ENCODE measurements around the gene DNAH17. TPM values are rescaled to one million over a fixed set of nuclear protein-coding genes. Genes with fewer than 3 reads are reported as not detected.

Gene DNAH17
- total RNA-seq, 2 donors from 2014 or later = 0.76 to 1.0 TPM

GRCh38 chr17:78375401-78376151 lies 201.6 kb downstream of the DNAH17 start:
- Mint-ChIP-seq H3K9me3 (no peaks in the 10 kb centered on the region), H3K36me3 (ENCODE audit: insufficient read depth in 2 of 2) (peaks cover 0 to 7% of the 10 kb centered on the region in 2 donors), H3K4me3 (no peak overlapping the region), H3K27ac (no peak overlapping the region), H3K4me1 (ENCODE audit: low read depth) (peaks cover 39% of the 10 kb centered on the region), H3K27me3 (ENCODE audit: low read depth) (no peaks in the 10 kb centered on the region)
- DNase-seq = no peak
- no peak for ATAC-seq (replicated peaks in 1 of 2)

DNA sequence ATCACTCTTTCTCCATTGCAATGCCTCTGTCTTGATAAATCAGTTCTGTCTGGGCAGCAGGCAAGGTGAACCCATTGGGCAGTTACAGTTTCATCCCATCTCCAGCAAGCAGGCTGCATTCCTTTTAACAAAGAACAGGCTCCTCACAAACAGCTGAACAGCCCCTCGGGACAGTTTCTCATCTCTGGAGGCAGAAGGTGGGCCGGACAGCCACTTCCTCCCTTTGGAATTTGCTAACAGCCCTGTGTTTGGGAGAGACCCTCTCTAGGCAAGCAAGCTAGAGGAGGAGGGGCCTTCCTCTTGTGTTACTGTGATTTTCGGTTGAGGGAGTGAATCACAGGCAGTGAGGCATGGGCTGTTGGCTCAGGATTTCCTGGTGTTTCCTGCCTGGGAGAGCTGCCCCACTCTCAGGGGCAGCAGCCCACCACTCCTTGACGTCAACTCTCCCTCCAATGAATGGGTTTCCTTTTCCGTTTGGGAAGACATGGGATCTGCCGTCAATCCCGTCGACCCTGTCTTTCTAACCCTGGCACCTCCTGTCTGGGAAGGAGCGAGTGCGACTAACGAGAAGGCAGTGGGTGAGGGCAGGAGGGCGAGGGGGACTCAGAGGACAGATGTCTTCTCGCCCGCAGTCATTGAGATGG lies 202.4 kb downstream of the DNAH17 start:
- DNase-seq (no peak), ATAC-seq (replicated peaks in 1 of 2) (no peak)
- no peaks in the 10 kb centered on the region for H3K9me3 Mint-ChIP-seq
- H3K36me3 Mint-ChIP-seq (ENCODE audit: insufficient read depth in 2 of 2) = peaks cover 0 to 4% of the 10 kb centered on the region in 2 donors
- no peak overlapping the region for H3K4me3 Mint-ChIP-seq
- H3K4me1 Mint-ChIP-seq (ENCODE audit: low read depth) = peaks cover 31% of the 10 kb centered on the region
- H3K27ac Mint-ChIP-seq = no peak overlapping the region
- H3K27me3 Mint-ChIP-seq (ENCODE audit: low read depth) = no peaks in the 10 kb centered on the region

DNA sequence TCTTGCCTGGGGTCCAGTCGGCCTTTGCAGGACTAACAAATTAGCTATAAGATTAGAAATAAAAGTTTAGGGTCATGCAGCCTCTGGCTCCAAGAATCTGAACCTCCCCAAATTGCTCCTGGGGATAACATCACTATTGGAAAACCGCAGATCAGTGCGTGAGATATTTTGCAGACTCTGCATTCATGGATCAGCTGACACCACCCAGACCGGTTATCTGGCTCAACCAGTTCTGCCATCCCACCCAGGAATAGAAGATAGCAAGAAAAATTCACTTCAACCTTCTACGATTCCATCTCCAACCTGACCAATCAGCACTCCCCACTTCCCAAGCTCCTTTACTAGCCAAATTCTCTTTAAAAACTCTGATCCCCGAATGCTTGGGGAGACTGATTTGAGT lies 203.0 kb downstream of the DNAH17 start:
- no peaks in the 10 kb centered on the region for H3K9me3 Mint-ChIP-seq

More for the DNA sequence above, 203.0 kb downstream of the DNAH17 start:
- peaks cover 0 to 3% of the 10 kb centered on the region in 2 donors for H3K36me3 Mint-ChIP-seq (ENCODE audit: insufficient read depth in 2 of 2)
- no peak for ATAC-seq (replicated peaks in 1 of 2)
- peaks cover 26% of the 10 kb centered on the region for H3K4me1 Mint-ChIP-seq (ENCODE audit: low read depth)
- H3K4me3 Mint-ChIP-seq = no peak overlapping the region
- DNase-seq = no peak
- H3K27ac Mint-ChIP-seq = no peak overlapping the region
- no peaks in the 10 kb centered on the region for H3K27me3 Mint-ChIP-seq (ENCODE audit: low read depth)

Other genes starting within 250 kb of the DNAH17 start
- gene SOCS3, start 217.3 kb downstream of the DNAH17 start, total RNA-seq = 100 to 1,000 TPM; 164 to 212 TPM
- gene PGS1, start 198.7 kb downstream of the DNAH17 start, total RNA-seq = 100 to 1,000 TPM in 1 of 2 donors, 10 to 100 TPM in 1; 81.6 to 101 TPM
- gene CYTH1, start 204.9 kb upstream of the DNAH17 start, total RNA-seq = 100 to 1,000 TPM; 163 to 204 TPM

All from activated T-cell treated with anti-CD3 and anti-CD28 coated beads, Interleukin-2, amount 50 U/mL, for 72 hours (primary cell).